RWPE2 (cell line): ENCODE results near the gene PTPRK.

Experiments
- ATAC-seq: fragments of 200-7000 bp; cut with Tn5 transposase; 3 replicates; pipeline ENCODE4 v1.9.1; 2021; ENCODE audit warnings: low read depth
- DNase-seq: peaks from one replicate; pipeline ENCODE4 v3.0.0-alpha.2; 2020; ENCODE audit warnings: low spot score
- H3K27ac ChIP-seq: fragments of 450-650 bp; 2 replicates; pipeline ENCODE4 v1.5.1; 2017; ENCODE audit warnings: mild to moderate bottlenecking; ENCODE audit not compliant: poor library complexity, severe bottlenecking
- H3K27me3 ChIP-seq: fragments of 250-450 bp; sonication (Bioruptor Pico); 2 replicates; pipeline ENCODE4 v1.5.1; 2021; ENCODE audit warnings: mild to moderate bottlenecking, moderate library complexity; ENCODE audit not compliant: insufficient read depth, poor library complexity, severe bottlenecking
- H3K36me3 ChIP-seq: fragments of 250-450 bp; sonication (Bioruptor Pico); 2 replicates; pipeline ENCODE4 v1.5.1; 2020; ENCODE audit warnings: low read depth, mild to moderate bottlenecking, moderate library complexity
- H3K4me1 ChIP-seq: fragments of 250-450 bp; sonication (Bioruptor Pico); 2 replicates; pipeline ENCODE4 v1.5.1; 2021; ENCODE audit warnings: mild to moderate bottlenecking, moderate library complexity; ENCODE audit not compliant: insufficient read depth, poor library complexity, severe bottlenecking
- H3K4me3 ChIP-seq: fragments of 250-450 bp; sonication (Bioruptor Pico); 2 replicates; pipeline ENCODE4 v1.5.1; 2021; ENCODE audit warnings: mild to moderate bottlenecking, moderate library complexity; ENCODE audit not compliant: severe bottlenecking
- H3K9me3 ChIP-seq: fragments of 250-450 bp; sonication (Bioruptor Pico); 2 replicates; pipeline ENCODE4 v1.5.1; 2021; ENCODE audit warnings: mild to moderate bottlenecking, moderate library complexity; ENCODE audit not compliant: severe bottlenecking
- CTCF ChIP-seq: fragments of 450-650 bp; IDR thresholded peaks from one replicate; pipeline ENCODE4 v1.5.1; 2017; ENCODE audit warnings: mild to moderate bottlenecking, moderate library complexity; ENCODE audit not compliant: poor library complexity, severe bottlenecking

The PTPRK gene

GRCh38 chr6:128167552-128167951, 352.8 kb downstream of the PTPRK start:
- H3K9me3 ChIP-seq = no peaks in the 10 kb centered on the region
- H3K4me3 ChIP-seq = no peak overlapping the region
- no peak for TF ChIP-seq CTCF
- no peaks in the 10 kb centered on the region for H3K27me3 ChIP-seq
- ATAC-seq = peak; percentile 45; the same call in 2 of the 3 replicates
- peaks cover 8% of the 10 kb centered on the region for H3K36me3 ChIP-seq
- peaks cover 6% of the 10 kb centered on the region for H3K4me1 ChIP-seq
- H3K27ac ChIP-seq = no peak overlapping the region
- no peak for DNase-seq

DNA sequence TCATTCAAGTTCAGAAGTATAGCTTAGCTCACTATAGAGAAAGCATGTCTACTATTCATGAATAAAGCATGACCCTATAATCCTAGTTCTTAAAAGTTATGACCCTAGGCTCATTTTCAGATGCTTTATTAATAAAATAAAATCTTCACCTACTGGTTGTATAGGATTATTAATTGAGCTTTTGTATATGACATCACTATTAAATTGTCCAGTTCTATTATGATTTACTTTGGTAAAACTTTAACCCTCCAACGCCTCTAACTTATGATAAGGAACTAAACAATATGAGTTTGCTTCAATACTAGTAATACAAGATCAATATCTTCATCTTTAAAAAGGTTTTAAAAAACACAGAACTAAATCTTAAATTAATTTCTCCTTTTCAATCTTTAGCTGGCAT, 356.1 kb downstream of the PTPRK start:
- ATAC-seq = no peak
- Histone ChIP-seq H3K4me3 (no peak overlapping the region), H3K4me1 (peaks cover 6% of the 10 kb centered on the region), H3K9me3 (no peaks in the 10 kb centered on the region), H3K36me3 (peaks cover 19% of the 10 kb centered on the region), H3K27me3 (no peaks in the 10 kb centered on the region), H3K27ac (no peak overlapping the region)
- no peak for DNase-seq
- TF ChIP-seq CTCF = no peak

DNA sequence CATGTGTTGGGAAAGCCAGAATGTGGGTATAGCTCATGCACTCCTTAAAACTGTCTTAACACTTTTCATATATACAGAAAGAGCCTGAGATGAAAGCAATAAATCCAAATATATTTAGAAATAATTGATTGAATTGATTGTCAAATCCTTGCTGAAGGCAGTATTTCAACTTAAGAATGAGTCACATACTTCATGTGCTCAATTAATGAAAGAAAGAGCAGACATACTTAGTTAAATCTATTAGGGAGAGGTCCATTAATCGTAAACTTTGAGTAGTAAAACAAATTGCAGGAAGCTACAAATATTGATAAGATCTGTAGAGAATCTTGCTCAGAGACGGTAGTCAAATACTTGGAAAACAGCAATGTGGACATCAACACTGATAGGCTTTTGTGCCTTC, 358.0 kb downstream of the PTPRK start:
- no peak for TF ChIP-seq CTCF
- H3K4me3 ChIP-seq = no peak overlapping the region
- H3K36me3 ChIP-seq = peaks cover 22% of the 10 kb centered on the region
- no peaks in the 10 kb centered on the region for H3K9me3 ChIP-seq
- ATAC-seq (no peak), DNase-seq (no peak)
- no peaks in the 10 kb centered on the region for H3K27me3 ChIP-seq
- no peak overlapping the region for H3K27ac ChIP-seq
- H3K4me1 ChIP-seq = no peaks in the 10 kb centered on the region

DNA sequence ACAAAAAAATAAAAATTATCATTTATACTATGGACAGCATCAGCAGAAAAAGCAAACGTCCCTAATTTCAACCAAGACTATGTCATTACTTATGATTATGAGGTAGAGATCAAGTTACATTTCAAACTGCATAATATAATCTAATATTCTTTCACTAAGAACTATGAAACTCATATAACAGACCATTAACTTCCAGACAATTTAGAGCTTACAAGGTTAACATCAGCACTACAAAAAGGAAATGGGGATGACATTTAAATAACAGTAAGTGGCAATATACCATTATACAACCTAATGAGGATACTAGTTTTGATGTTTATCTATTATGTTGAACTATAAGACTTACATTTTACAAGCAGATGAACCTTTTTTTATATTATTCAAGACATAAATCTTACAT, 358.6 kb downstream of the PTPRK start:
- Histone ChIP-seq H3K4me3 (no peak overlapping the region), H3K27me3 (no peaks in the 10 kb centered on the region), H3K4me1 (no peaks in the 10 kb centered on the region), H3K9me3 (no peaks in the 10 kb centered on the region), H3K27ac (no peak overlapping the region), H3K36me3 (peaks cover 23% of the 10 kb centered on the region)
- DNase-seq = no peak
- no peak for TF ChIP-seq CTCF
- ATAC-seq = no peak

DNA sequence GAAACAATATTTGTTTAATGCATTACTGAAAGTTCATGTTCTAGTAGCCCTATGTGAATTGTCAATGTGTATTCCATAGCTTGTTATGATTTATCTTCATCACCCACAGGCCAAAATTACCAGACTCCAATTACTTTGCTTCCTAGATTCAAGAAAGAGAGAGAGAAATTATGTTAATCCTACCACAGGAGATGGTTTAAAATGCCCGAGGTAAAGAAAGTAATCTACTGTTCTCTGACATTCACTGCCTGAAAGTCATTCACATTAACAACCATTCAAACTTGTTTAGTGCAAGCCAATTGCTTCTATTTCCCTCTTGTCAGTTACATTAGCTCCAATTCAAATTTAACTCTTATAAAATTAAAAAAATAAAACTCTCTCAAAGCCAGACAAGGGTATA, 359.1 kb downstream of the PTPRK start:
- Histone ChIP-seq H3K4me1 (no peaks in the 10 kb centered on the region), H3K36me3 (peaks cover 28% of the 10 kb centered on the region), H3K4me3 (no peak overlapping the region), H3K27me3 (no peaks in the 10 kb centered on the region), H3K9me3 (no peaks in the 10 kb centered on the region), H3K27ac (no peak overlapping the region)
- no peak for TF ChIP-seq CTCF
- no peak for ATAC-seq
- DNase-seq = no peak
